ENCODE measurements around the gene CBX6.

CBX6 gene

DNA sequence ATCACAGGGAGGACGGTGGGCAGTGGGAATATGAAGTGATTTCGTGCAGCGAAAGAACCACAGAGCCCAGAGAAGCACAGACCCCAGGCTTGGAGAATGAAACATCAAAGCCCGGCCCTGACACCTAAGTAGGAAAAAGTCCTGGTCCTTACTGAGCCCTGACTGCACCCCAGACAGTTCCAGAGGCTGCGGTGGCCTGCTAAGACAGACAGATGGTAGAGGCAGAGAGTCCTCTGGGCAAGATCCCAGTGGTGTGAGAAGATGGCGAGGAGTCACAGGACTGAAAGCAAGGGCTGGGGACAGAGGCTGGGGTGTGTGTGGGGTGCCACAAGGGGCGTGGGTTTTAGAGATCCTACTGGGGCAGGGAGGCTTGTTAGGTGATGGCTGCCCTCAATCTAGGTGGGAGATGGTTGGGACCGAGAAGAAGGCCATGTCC lies 3.7 kb downstream of the CBX6 start:
- no peak overlapping the region for H3K4me2 ChIP-seq (ENCODE audit: low read length)
- H3K36me3 ChIP-seq (replicated peaks; ENCODE audit: low read depth, low read length) = peaks cover 43% of the 10 kb centered on the region
- H3K79me2 ChIP-seq (ENCODE audit: low read length) = peaks cover 46% of the 10 kb centered on the region
- peaks cover 65% of the 10 kb centered on the region for H4K20me1 ChIP-seq (ENCODE audit: insufficient read depth, low read length)
- H3K9me3 ChIP-seq (ENCODE audit: insufficient read depth, low read length) = no peaks in the 10 kb centered on the region
- no peak for TF ChIP-seq EZH2phosphoT487 (IDR thresholded peaks at IDR 0.05; ENCODE audit: low read depth)
- TF ChIP-seq, protein P1, sequence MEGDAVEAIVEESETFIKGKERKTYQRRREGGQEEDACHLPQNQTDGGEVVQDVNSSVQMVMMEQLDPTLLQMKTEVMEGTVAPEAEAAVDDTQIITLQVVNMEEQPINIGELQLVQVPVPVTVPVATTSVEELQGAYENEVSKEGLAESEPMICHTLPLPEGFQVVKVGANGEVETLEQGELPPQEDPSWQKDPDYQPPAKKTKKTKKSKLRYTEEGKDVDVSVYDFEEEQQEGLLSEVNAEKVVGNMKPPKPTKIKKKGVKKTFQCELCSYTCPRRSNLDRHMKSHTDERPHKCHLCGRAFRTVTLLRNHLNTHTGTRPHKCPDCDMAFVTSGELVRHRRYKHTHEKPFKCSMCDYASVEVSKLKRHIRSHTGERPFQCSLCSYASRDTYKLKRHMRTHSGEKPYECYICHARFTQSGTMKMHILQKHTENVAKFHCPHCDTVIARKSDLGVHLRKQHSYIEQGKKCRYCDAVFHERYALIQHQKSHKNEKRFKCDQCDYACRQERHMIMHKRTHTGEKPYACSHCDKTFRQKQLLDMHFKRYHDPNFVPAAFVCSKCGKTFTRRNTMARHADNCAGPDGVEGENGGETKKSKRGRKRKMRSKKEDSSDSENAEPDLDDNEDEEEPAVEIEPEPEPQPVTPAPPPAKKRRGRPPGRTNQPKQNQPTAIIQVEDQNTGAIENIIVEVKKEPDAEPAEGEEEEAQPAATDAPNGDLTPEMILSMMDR (IDR thresholded peaks at IDR 0.05; ENCODE audit: low read depth, low read length) = no peak
- H3K9ac ChIP-seq (ENCODE audit: low read length) = no peak overlapping the region
- H2AFZ ChIP-seq (ENCODE audit: low read depth, low read length) = no peak overlapping the region
- H3K4me1 ChIP-seq (ENCODE audit: low read length) = peaks cover 26% of the 10 kb centered on the region
- no peaks in the 10 kb centered on the region for H3K27me3 ChIP-seq (ENCODE audit: low read depth, low read length)
- no peak overlapping the region for H3K4me3 ChIP-seq (ENCODE audit: low read length)
- H3K27ac ChIP-seq (ENCODE audit: low read length) = no peak overlapping the region

DNA sequence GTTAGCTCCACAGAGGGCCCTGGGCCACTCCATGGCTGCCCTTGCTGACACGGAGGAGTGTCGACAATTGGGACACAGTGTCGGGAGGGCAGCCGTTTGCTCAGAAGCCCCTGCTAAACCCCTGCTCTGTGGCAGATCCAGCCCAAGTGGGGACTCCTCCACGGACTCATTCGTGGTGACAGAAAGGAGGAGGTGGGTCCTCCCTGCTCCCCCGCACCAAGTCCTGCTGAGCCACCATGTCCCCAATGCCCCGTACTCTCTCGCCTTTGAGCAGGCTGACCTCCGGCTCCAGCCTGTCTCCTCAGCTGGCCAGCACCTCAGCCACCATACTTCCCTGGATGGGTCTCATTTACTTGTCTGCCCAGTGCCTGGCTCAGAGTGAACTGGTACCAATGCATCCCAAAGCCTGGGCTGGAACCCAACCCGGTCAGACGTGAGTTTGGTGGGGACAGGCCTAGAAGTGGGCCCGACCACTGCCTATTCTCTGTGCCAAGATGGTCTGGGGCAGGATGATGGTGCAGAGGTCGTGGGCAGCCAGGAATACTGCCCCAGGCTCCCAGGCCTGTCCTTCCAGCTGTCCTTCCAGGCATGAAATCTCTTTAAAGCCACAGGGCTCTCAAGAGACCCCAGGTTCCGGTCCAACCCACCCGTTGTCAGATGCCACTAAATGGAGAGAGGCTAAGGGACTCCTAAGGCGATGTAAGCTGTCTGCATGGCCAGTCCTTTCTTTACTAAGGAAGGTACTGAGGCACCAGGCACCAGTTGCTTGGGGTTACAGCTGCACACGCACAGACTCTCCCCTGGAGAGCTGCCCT lies 4.3 kb downstream of the CBX6 start:
- no peak overlapping the region for H3K4me2 ChIP-seq (ENCODE audit: low read length)
- H3K36me3 ChIP-seq (replicated peaks; ENCODE audit: low read depth, low read length) = peaks cover 43% of the 10 kb centered on the region
- peaks cover 23% of the 10 kb centered on the region for H3K4me1 ChIP-seq (ENCODE audit: low read length)
- peaks cover 46% of the 10 kb centered on the region for H3K79me2 ChIP-seq (ENCODE audit: low read length)
- H3K27me3 ChIP-seq (ENCODE audit: low read depth, low read length) = no peaks in the 10 kb centered on the region
- no peak overlapping the region for H3K27ac ChIP-seq (ENCODE audit: low read length)
- TF ChIP-seq, protein P1 (IDR thresholded peaks at IDR 0.05; ENCODE audit: low read depth, low read length) = no peak
- TF ChIP-seq EZH2phosphoT487 (IDR thresholded peaks at IDR 0.05; ENCODE audit: low read depth) = no peak
- H4K20me1 ChIP-seq (ENCODE audit: insufficient read depth, low read length) = peaks cover 71% of the 10 kb centered on the region
- no peak overlapping the region for H2AFZ ChIP-seq (ENCODE audit: low read depth, low read length)
- no peak overlapping the region for H3K9ac ChIP-seq (ENCODE audit: low read length)
- no peaks in the 10 kb centered on the region for H3K9me3 ChIP-seq (ENCODE audit: insufficient read depth, low read length)
- no peak overlapping the region for H3K4me3 ChIP-seq (ENCODE audit: low read length)

DNA sequence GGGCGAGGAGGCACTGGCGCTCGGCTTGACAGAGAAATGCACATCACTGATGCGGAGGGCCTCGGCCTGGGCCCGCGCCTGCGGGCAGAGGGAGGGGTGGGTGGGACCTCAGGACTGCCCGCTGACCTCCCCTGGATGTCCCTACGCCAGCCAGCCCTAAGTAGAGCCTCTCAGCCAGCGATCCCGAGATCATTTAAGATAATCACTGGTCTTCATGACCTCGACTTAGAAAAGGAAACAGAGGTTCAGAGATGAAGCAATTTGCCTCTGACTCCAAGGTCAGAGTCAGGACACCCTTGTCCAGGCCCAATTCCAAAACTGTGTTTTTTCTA lies 4.9 kb downstream of the CBX6 start:
- H3K9me3 ChIP-seq (ENCODE audit: insufficient read depth, low read length) = no peaks in the 10 kb centered on the region
- H3K9ac ChIP-seq (ENCODE audit: low read length) = no peak overlapping the region
- no peak overlapping the region for H2AFZ ChIP-seq (ENCODE audit: low read depth, low read length)
- no peaks in the 10 kb centered on the region for H3K27me3 ChIP-seq (ENCODE audit: low read depth, low read length)
- H3K36me3 ChIP-seq (replicated peaks; ENCODE audit: low read depth, low read length) = peaks cover 43% of the 10 kb centered on the region
- peaks cover 75% of the 10 kb centered on the region for H4K20me1 ChIP-seq (ENCODE audit: insufficient read depth, low read length)
- no peak overlapping the region for H3K4me2 ChIP-seq (ENCODE audit: low read length)
- no peak overlapping the region for H3K27ac ChIP-seq (ENCODE audit: low read length)
- H3K4me1 ChIP-seq (ENCODE audit: low read length) = peaks cover 23% of the 10 kb centered on the region
- H3K4me3 ChIP-seq (ENCODE audit: low read length) = no peak overlapping the region
- peaks cover 46% of the 10 kb centered on the region for H3K79me2 ChIP-seq (ENCODE audit: low read length)
- TF ChIP-seq, protein P1 (IDR thresholded peaks at IDR 0.05; ENCODE audit: low read depth, low read length) = no peak
- TF ChIP-seq EZH2phosphoT487 (IDR thresholded peaks at IDR 0.05; ENCODE audit: low read depth) = no peak

- TF ChIP-seq, protein P1 (IDR thresholded peaks at IDR 0.05; ENCODE audit: low read depth, low read length) = no peak
- no peak for TF ChIP-seq EZH2phosphoT487 (IDR thresholded peaks at IDR 0.05; ENCODE audit: low read depth)
- Histone ChIP-seq H3K4me1 (ENCODE audit: low read length) (peaks cover 25% of the 10 kb centered on the region), H3K4me2 (ENCODE audit: low read length) (no peak overlapping the region), H3K79me2 (ENCODE audit: low read length) (peaks cover 42% of the 10 kb centered on the region), H3K4me3 (ENCODE audit: low read length) (no peak overlapping the region), H3K9ac (ENCODE audit: low read length) (no peak overlapping the region), H3K9me3 (ENCODE audit: insufficient read depth, low read length) (no peaks in the 10 kb centered on the region), H4K20me1 (ENCODE audit: insufficient read depth, low read length) (peaks cover 77% of the 10 kb centered on the region), H3K27me3 (ENCODE audit: low read depth, low read length) (no peaks in the 10 kb centered on the region), H3K27ac (ENCODE audit: low read length) (no peak overlapping the region), H3K36me3 (replicated peaks; ENCODE audit: low read depth, low read length) (peaks cover 43% of the 10 kb centered on the region), H2AFZ (ENCODE audit: low read depth, low read length) (no peak overlapping the region)
Measured at GRCh38 chr22:38866399-38867123, 5.5 kb downstream of the CBX6 start.
